Keratinocyte (primary cell): ENCODE results near the gene PYROXD2.

ENCODE experiments used
- CTCF ChIP-seq, 3 experiments: IDR thresholded peaks in 1 of 3; conservative IDR thresholded peaks in 1 of 3; optimal IDR thresholded peaks in 1 of 3; 2 replicates in 2 of 3; 3 replicates in 1 of 3; pipeline versions ENCODE3 to v1.5.1; 2011; ENCODE audit warnings: low read length in 3 of 3, mild to moderate bottlenecking in 3 of 3, moderate library complexity in 2 of 3, control low read depth in 1 of 3, inconsistent platforms in 1 of 3; ENCODE audit not compliant: insufficient read depth in 2 of 3; ENCODE audit errors: extremely low read depth in 1 of 3
- EZH2 ChIP-seq: IDR thresholded peaks from one replicate; pipeline ENCODE4 v1.6.1; 2012; ENCODE audit warnings: inconsistent platforms, mild to moderate bottlenecking, low read length, moderate library complexity

- TF ChIP-seq CTCF (optimal IDR thresholded peaks at IDR 0.05 in 1 of 3, IDR thresholded peaks at IDR 0.05 in 1 of 3, conservative IDR thresholded peaks at IDR 0.05 in 1 of 3; ENCODE audit: extremely low read depth in 1 of 3, insufficient read depth in 2 of 3, low read length in 3 of 3), result no peak
- TF ChIP-seq EZH2, result no peak
These were observed 57.7 kb downstream of the PYROXD2 start for GRCh38 chr10:98357194-98357822.
